Stimulated activated CD4-positive, alpha-beta T cell treated with anti-CD3 and anti-CD28 coated beads, Interleukin-1b, Interleukin-23, amount 100 ng/mL, for 24 hours (primary cell): ENCODE results near the gene QRFP.

Source experiments
- DNase-seq, 4 experiments: peaks; one replicate each; pipeline ENCODE4 v3.0.0-alpha.2; 2020; ENCODE audit warnings: low read depth in 4 of 4, low spot score in 1 of 4

QRFP gene

GRCh38 chr9:130904070-130905044 is 7.7 kb upstream of the QRFP start:
- no peak for DNase-seq

- no peak for DNase-seq
Measured at GRCh38 chr9:130903194-130904069, 6.8 kb upstream of the QRFP start.

GRCh38 chr9:130902204-130903185 is 5.9 kb upstream of the QRFP start:
- DNase-seq, result no peak

GRCh38 chr9:130901498-130902203 is 5.0 kb upstream of the QRFP start:
- DNase-seq, result no peak

- no peak for DNase-seq
Measured at GRCh38 chr9:130900701-130901497, 4.3 kb upstream of the QRFP start.

GRCh38 chr9:130899051-130899748 is 2.6 kb upstream of the QRFP start:
- DNase-seq, result no peak

- no peak for DNase-seq
Measured at GRCh38 chr9:130898552-130898852, 1.9 kb upstream of the QRFP start.

- no peak for DNase-seq
Measured at GRCh38 chr9:130897848-130898551, 1.4 kb upstream of the QRFP start.

GRCh38 chr9:130897105-130897751 is 616 bp upstream of the QRFP start:
- no peak for DNase-seq

GRCh38 chr9:130895481-130896232 is 955 bp downstream of the QRFP start:
- DNase-seq, result no peak

- no peak for DNase-seq
Measured at GRCh38 chr9:130895038-130895437, 1.6 kb downstream of the QRFP start.

- DNase-seq, result no peak
Measured at GRCh38 chr9:130894546-130894945, 2.1 kb downstream of the QRFP start.

- no peak for DNase-seq
Measured at GRCh38 chr9:130893341-130894101, 3.1 kb downstream of the QRFP start.

GRCh38 chr9:130892477-130893304 is 3.9 kb downstream of the QRFP start:
- no peak for DNase-seq

GRCh38 chr9:130891688-130892476 is 4.7 kb downstream of the QRFP start:
- no peak for DNase-seq
